Measurements from ENCODE around the gene VCL.

Gene VCL

DNA sequence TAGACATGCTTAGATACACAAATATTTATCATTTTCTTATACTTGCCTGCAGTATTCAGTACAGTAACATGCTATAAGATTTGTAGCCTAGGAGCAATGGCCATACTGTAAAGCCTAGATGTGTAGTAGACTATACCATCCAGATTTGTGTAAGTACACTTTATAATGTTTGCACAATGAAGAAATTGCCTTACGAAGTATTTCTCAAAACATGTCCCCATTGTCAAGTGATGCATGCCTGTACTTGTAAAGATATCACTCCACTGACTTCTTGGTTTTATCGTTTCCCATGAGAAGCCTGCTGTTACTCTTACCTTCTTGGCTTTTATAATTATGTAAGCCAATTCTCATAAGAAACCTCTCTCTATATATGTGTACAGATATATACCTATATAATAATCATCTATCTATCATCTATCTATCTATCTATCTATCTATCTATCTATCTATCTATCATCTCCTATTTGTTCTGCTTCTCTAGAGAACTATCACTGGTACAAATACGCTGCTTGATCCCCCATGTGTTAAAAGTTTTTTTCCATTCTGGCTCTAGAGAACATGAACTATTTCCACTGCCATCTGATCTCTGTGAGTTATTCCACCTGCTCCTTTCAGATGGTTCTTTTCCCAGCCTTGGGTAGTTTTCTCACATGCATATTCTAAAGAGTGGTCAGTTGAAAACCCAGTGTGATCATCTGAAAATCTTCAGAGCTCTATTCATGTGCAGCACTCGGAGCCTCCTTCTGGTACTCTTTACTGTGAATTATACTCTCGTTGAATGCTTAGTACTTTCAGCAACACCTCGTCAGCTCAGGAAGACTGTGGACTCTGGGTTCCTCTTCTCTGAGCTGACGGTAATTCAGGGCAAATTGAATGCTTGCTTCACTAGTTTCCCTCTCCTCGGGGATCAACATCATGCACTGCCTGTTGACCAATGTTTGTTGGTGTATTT, 14.5 kb upstream of the VCL start:
- no peak for DNase-seq
- H3K36me3 ChIP-seq (ENCODE audit: control insufficient read depth, insufficient read depth, low read length) = no peaks in the 10 kb centered on the region
- no peak overlapping the region for H2BK5ac ChIP-seq (ENCODE audit: low read length)
- no peaks in the 10 kb centered on the region for H3K79me2 ChIP-seq (ENCODE audit: control insufficient read depth, insufficient read depth, low read length)
- no peaks in the 10 kb centered on the region for H3K4me1 ChIP-seq (ENCODE audit: control insufficient read depth, low read depth, low read length)
- no peak overlapping the region for H2BK120ac ChIP-seq (ENCODE audit: low read depth, low read length)
- H2BK15ac ChIP-seq (replicated peaks; ENCODE audit: low read depth) = no peak overlapping the region
- no peaks in the 10 kb centered on the region for H3K79me1 ChIP-seq (ENCODE audit: low read length)
- H3K4me3 ChIP-seq (ENCODE audit: low read length) = no peak overlapping the region
- no peak overlapping the region for H3K9ac ChIP-seq (ENCODE audit: low read length)
- H3K4ac ChIP-seq (ENCODE audit: low read depth, low read length) = no peak overlapping the region
- no peak overlapping the region for H3K56ac ChIP-seq (ENCODE audit: low read length)
- H3K4me2 ChIP-seq (ENCODE audit: low read length) = no peak overlapping the region
- no peak overlapping the region for H4K8ac ChIP-seq (ENCODE audit: low read depth, low read length)
- no peak overlapping the region for H3K27ac ChIP-seq (ENCODE audit: low read depth, low read length)
- H2AK5ac ChIP-seq (ENCODE audit: low read length) = no peak overlapping the region
- H4K5ac ChIP-seq (ENCODE audit: low read length) = no peak overlapping the region
- H3K27me3 ChIP-seq (ENCODE audit: insufficient read depth, low read length, poor library complexity) = no peaks in the 10 kb centered on the region
- no CpG with 5 or more reads among the region's 8 CpGs for WGBS (ENCODE audit: extremely low coverage, insufficient coverage, low lambda C conversion rate)
- H3K18ac ChIP-seq (ENCODE audit: low read length) = no peak overlapping the region
- H3K23ac ChIP-seq (ENCODE audit: low read length) = no peak overlapping the region

DNA sequence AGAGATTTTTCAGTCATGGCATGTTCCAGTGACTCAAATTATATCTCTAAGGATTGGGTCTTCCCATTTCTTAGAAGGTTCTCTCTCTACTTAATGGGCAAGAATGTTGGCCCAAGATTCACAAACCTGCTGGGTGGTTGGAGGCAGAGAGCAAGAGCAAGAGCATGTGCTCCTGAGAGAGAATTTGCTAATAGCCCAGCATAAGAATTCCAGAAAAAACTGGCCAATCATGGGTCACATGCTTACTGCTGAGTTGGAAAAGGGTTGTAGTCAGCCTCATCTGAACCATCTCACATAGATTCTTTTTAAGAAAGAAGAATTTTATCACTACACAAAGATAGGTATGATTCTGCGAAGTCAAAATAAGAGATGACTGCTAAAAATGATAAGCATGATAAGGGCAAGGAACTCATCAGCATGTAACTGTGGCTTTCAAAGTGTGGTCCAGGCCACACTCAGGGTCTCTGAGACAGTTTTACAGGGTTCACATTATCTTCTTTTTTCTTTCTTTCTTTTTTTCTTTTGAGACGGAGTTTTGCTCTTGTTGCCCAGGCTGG, 8.2 kb upstream of the VCL start:
- Histone ChIP-seq H2BK15ac (replicated peaks; ENCODE audit: low read depth) (peak overlapping the region; percentile 64), H3K23ac (ENCODE audit: low read length) (no peak overlapping the region), H3K4me1 (ENCODE audit: control insufficient read depth, low read depth, low read length) (no peaks in the 10 kb centered on the region), H2AK5ac (ENCODE audit: low read length) (no peak overlapping the region), H3K27ac (ENCODE audit: low read depth, low read length) (no peak overlapping the region), H4K5ac (ENCODE audit: low read length) (no peak overlapping the region), H3K4ac (ENCODE audit: low read depth, low read length) (no peak overlapping the region), H4K8ac (ENCODE audit: low read depth, low read length) (no peak overlapping the region), H3K56ac (ENCODE audit: low read length) (no peak overlapping the region), H3K18ac (ENCODE audit: low read length) (no peak overlapping the region), H3K36me3 (ENCODE audit: control insufficient read depth, insufficient read depth, low read length) (no peaks in the 10 kb centered on the region), H3K9ac (ENCODE audit: low read length) (no peak overlapping the region), H3K79me1 (ENCODE audit: low read length) (no peaks in the 10 kb centered on the region), H3K27me3 (ENCODE audit: insufficient read depth, low read length, poor library complexity) (no peaks in the 10 kb centered on the region), H2BK5ac (ENCODE audit: low read length) (no peak overlapping the region), H3K79me2 (ENCODE audit: control insufficient read depth, insufficient read depth, low read length) (no peaks in the 10 kb centered on the region), H3K4me3 (ENCODE audit: low read length) (no peak overlapping the region), H3K4me2 (ENCODE audit: low read length) (no peak overlapping the region), H2BK120ac (ENCODE audit: low read depth, low read length) (no peak overlapping the region)
- no peak for DNase-seq
- no CpG with 5 or more reads among the region's 2 CpGs for whole genome bisulfite sequencing (ENCODE audit: extremely low coverage, insufficient coverage, low lambda C conversion rate)

DNA sequence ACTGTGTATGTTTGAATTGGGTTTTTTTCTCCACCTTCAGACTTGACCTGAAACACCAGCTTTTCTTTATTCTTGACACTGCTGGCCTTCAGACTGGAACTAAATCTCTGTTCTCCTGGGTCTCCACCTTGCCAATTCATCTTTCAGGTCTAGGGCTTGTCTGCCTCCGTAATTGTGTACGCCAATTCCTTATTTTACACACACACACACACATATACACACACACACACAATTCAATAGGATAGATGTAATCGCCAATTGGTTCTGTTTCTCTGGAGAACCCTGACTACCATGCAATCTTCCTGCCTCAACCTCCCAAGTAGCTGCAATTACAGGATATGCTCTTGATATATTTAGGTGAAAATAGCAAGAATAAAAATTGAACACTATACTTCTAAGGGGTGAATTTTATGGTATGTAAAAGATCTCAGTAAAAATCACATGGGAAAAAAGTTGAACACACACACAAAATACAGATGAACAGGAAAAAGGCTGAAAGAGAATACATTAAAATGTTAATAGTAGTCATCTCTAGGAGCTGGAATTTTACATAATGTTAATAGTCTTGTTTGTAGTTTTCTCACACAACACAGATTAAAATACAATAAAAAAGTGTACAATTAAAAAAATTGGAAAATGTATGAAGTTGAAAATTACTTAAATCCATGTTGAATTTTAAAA, 6.6 kb upstream of the VCL start:
- no peak overlapping the region for H3K27ac ChIP-seq (ENCODE audit: low read depth, low read length)
- no peak overlapping the region for H3K56ac ChIP-seq (ENCODE audit: low read length)
- DNase-seq = no peak
- H3K79me2 ChIP-seq (ENCODE audit: control insufficient read depth, insufficient read depth, low read length) = no peaks in the 10 kb centered on the region
- H3K4me1 ChIP-seq (ENCODE audit: control insufficient read depth, low read depth, low read length) = no peaks in the 10 kb centered on the region
- H2BK15ac ChIP-seq (replicated peaks; ENCODE audit: low read depth) = no peak overlapping the region
- no peak overlapping the region for H2AK5ac ChIP-seq (ENCODE audit: low read length)
- H3K9ac ChIP-seq (ENCODE audit: low read length) = no peak overlapping the region
- no CpG with 5 or more reads among the region's 3 CpGs for WGBS (ENCODE audit: extremely low coverage, insufficient coverage, low lambda C conversion rate)
- no peak overlapping the region for H4K8ac ChIP-seq (ENCODE audit: low read depth, low read length)
- H2BK120ac ChIP-seq (ENCODE audit: low read depth, low read length) = no peak overlapping the region
- H2BK5ac ChIP-seq (ENCODE audit: low read length) = no peak overlapping the region
- H3K4ac ChIP-seq (ENCODE audit: low read depth, low read length) = no peak overlapping the region
- H3K18ac ChIP-seq (ENCODE audit: low read length) = no peak overlapping the region
- H3K23ac ChIP-seq (ENCODE audit: low read length) = no peak overlapping the region
- no peak overlapping the region for H3K4me2 ChIP-seq (ENCODE audit: low read length)
- no peaks in the 10 kb centered on the region for H3K36me3 ChIP-seq (ENCODE audit: control insufficient read depth, insufficient read depth, low read length)
- no peaks in the 10 kb centered on the region for H3K79me1 ChIP-seq (ENCODE audit: low read length)
- no peaks in the 10 kb centered on the region for H3K27me3 ChIP-seq (ENCODE audit: insufficient read depth, low read length, poor library complexity)
- H4K5ac ChIP-seq (ENCODE audit: low read length) = no peak overlapping the region
- H3K4me3 ChIP-seq (ENCODE audit: low read length) = no peak overlapping the region

DNA sequence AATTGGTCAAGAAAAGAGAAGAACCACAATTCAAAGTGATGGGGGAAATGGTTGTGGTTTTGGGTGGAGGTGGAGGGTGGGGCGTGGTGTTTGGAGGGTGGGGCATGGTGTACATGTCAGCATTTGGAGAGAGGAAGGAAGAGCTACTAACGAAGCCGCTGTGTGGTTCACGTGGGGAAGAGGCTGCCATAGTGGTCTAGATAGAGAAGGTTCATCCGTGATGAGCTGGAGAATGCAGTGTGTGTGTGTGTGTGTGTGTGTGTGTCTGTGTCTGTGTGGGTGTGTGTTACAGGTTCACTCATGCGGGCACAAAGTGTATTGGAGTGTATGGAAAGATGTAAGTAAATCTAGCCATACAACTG, 6.1 kb upstream of the VCL start:
- no peak overlapping the region for H3K56ac ChIP-seq (ENCODE audit: low read length)
- DNase-seq = no peak
- no peak overlapping the region for H2BK5ac ChIP-seq (ENCODE audit: low read length)
- no peak overlapping the region for H3K23ac ChIP-seq (ENCODE audit: low read length)
- no peak overlapping the region for H3K4me2 ChIP-seq (ENCODE audit: low read length)
- no peak overlapping the region for H3K4ac ChIP-seq (ENCODE audit: low read depth, low read length)
- no peak overlapping the region for H3K4me3 ChIP-seq (ENCODE audit: low read length)
- no peak overlapping the region for H3K18ac ChIP-seq (ENCODE audit: low read length)
- no peak overlapping the region for H4K5ac ChIP-seq (ENCODE audit: low read length)
- H3K9ac ChIP-seq (ENCODE audit: low read length) = no peak overlapping the region
- no peak overlapping the region for H3K27ac ChIP-seq (ENCODE audit: low read depth, low read length)
- H3K79me1 ChIP-seq (ENCODE audit: low read length) = no peaks in the 10 kb centered on the region
- no peak overlapping the region for H2BK15ac ChIP-seq (replicated peaks; ENCODE audit: low read depth)
- H2AK5ac ChIP-seq (ENCODE audit: low read length) = no peak overlapping the region
- no peaks in the 10 kb centered on the region for H3K79me2 ChIP-seq (ENCODE audit: control insufficient read depth, insufficient read depth, low read length)
- WGBS (ENCODE audit: extremely low coverage, insufficient coverage, low lambda C conversion rate) = 100% methylated on average over 1 of the region's 6 CpGs
- no peaks in the 10 kb centered on the region for H3K27me3 ChIP-seq (ENCODE audit: insufficient read depth, low read length, poor library complexity)
- H2BK120ac ChIP-seq (ENCODE audit: low read depth, low read length) = no peak overlapping the region
- no peak overlapping the region for H4K8ac ChIP-seq (ENCODE audit: low read depth, low read length)
- H3K4me1 ChIP-seq (ENCODE audit: control insufficient read depth, low read depth, low read length) = no peaks in the 10 kb centered on the region
- H3K36me3 ChIP-seq (ENCODE audit: control insufficient read depth, insufficient read depth, low read length) = no peaks in the 10 kb centered on the region

DNA sequence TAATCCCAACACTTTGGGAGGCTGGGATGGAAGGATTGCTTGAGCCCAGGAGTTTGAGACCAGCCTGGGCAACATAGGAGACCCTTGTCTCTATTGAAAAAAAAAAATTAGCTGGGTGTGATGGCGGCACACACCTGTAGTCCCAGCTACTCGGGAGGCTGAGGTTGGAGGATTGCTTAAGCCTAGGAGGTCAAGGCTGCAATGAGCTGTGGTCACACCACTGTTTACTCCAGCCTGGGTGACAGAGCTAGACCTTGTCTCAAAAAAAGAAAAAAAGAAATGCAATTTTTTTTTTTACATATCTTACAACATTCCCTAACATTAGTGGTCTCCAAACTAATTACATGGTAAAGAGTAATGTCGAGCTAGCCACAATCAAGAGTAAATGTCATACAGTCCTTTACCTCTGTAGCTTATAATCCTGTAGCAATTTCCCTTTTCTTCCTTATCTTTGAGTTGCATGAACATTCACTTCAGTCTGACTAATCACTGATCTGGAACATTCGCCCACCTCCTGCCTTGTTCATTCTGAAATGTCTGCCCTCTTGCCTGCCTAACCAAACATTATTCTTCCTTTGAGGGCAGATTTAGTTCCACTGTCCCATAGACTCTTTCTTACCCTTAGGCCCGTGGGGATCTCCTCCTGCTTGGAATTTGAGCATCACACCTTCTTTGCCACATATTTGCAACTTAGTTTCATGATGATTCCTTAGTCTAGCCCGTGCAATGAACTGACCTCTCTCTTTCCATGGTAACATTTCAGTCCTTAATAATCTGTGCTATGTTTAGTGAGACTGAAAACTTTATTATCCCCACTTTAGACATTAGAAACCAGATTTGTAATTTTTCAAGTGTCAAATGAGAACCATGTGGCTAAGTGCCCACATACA, 4.8 kb upstream of the VCL start:
- no peak overlapping the region for H3K18ac ChIP-seq (ENCODE audit: low read length)
- no peaks in the 10 kb centered on the region for H3K79me1 ChIP-seq (ENCODE audit: low read length)
- H4K8ac ChIP-seq (ENCODE audit: low read depth, low read length) = no peak overlapping the region
- H4K5ac ChIP-seq (ENCODE audit: low read length) = no peak overlapping the region
- H2BK15ac ChIP-seq (replicated peaks; ENCODE audit: low read depth) = no peak overlapping the region
- no peaks in the 10 kb centered on the region for H3K27me3 ChIP-seq (ENCODE audit: insufficient read depth, low read length, poor library complexity)
- H3K23ac ChIP-seq (ENCODE audit: low read length) = peak overlapping the region; percentile 45
- H3K27ac ChIP-seq (ENCODE audit: low read depth, low read length) = no peak overlapping the region
- no peaks in the 10 kb centered on the region for H3K4me1 ChIP-seq (ENCODE audit: control insufficient read depth, low read depth, low read length)
- H2AK5ac ChIP-seq (ENCODE audit: low read length) = peak overlapping the region; percentile 58
- DNase-seq = no peak
- no peaks in the 10 kb centered on the region for H3K36me3 ChIP-seq (ENCODE audit: control insufficient read depth, insufficient read depth, low read length)
- no peak overlapping the region for H2BK120ac ChIP-seq (ENCODE audit: low read depth, low read length)
- no peak overlapping the region for H3K56ac ChIP-seq (ENCODE audit: low read length)
- no peak overlapping the region for H3K4me3 ChIP-seq (ENCODE audit: low read length)
- H2BK5ac ChIP-seq (ENCODE audit: low read length) = no peak overlapping the region
- no peak overlapping the region for H3K4me2 ChIP-seq (ENCODE audit: low read length)
- no peak overlapping the region for H3K4ac ChIP-seq (ENCODE audit: low read depth, low read length)
- peaks cover 2% of the 10 kb centered on the region for H3K79me2 ChIP-seq (ENCODE audit: control insufficient read depth, insufficient read depth, low read length)
- H3K9ac ChIP-seq (ENCODE audit: low read length) = no peak overlapping the region
- WGBS (ENCODE audit: extremely low coverage, insufficient coverage, low lambda C conversion rate) = no CpG with 5 or more reads among the region's 6 CpGs

All from mesendoderm (in vitro differentiated cells).